ENCODE results near the gene TSPAN15.

DNA sequence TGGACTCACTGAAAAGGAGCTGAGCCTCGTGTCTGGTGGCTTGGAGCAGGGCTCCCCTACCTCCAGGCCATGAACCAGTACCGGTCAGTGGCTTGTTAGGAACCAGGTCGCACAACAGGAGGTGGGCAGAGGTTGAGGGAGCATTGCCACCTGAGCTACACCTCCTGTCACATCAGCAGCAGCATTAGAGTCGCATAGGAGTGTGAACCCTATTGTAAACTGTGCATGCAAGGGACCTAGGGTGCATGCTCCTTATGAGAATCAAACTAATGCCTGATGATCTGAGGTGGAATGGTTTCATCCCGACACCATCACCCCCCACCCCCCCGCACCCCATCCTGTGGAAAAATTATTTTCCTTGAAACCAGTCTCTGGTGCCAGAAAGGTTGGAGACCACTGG, 50.4 kb downstream of the TSPAN15 start:
- TF ChIP-seq, protein P1, sequence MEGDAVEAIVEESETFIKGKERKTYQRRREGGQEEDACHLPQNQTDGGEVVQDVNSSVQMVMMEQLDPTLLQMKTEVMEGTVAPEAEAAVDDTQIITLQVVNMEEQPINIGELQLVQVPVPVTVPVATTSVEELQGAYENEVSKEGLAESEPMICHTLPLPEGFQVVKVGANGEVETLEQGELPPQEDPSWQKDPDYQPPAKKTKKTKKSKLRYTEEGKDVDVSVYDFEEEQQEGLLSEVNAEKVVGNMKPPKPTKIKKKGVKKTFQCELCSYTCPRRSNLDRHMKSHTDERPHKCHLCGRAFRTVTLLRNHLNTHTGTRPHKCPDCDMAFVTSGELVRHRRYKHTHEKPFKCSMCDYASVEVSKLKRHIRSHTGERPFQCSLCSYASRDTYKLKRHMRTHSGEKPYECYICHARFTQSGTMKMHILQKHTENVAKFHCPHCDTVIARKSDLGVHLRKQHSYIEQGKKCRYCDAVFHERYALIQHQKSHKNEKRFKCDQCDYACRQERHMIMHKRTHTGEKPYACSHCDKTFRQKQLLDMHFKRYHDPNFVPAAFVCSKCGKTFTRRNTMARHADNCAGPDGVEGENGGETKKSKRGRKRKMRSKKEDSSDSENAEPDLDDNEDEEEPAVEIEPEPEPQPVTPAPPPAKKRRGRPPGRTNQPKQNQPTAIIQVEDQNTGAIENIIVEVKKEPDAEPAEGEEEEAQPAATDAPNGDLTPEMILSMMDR (IDR thresholded peaks at IDR 0.05) = no peak
- TF ChIP-seq ZFX (IDR thresholded peaks at IDR 0.05; ENCODE audit: borderline replicate concordance) = no peak

Data from 22Rv1 (cell line).